GM18951 (cell line): Measurements from ENCODE around the gene NKD1.
"Not testable (repeated sequence)": the region's sequence is repeated elsewhere in the genome, so short reads cannot be mapped to it uniquely, and the experiment has no call there.

Experiments
- POLR2A ChIP-seq: IDR thresholded peaks from 4 replicates; pipeline ENCODE4 v1.6.1; 2011; ENCODE audit warnings: mild to moderate bottlenecking; ENCODE audit not compliant: insufficient read length, insufficient read depth; ENCODE audit errors: extremely low read depth
- in situ Hi-C: fragments of 300-500 bp; cut with MboI; formaldehyde crosslinking; loops from one replicate; pipeline ENCODE4 v1.12.0; 2022; ENCODE audit warnings: low sequenced_read_pairs, mixed read lengths, inconsistent platforms; ENCODE audit not compliant: unreplicated experiment

The NKD1 gene

DNA sequence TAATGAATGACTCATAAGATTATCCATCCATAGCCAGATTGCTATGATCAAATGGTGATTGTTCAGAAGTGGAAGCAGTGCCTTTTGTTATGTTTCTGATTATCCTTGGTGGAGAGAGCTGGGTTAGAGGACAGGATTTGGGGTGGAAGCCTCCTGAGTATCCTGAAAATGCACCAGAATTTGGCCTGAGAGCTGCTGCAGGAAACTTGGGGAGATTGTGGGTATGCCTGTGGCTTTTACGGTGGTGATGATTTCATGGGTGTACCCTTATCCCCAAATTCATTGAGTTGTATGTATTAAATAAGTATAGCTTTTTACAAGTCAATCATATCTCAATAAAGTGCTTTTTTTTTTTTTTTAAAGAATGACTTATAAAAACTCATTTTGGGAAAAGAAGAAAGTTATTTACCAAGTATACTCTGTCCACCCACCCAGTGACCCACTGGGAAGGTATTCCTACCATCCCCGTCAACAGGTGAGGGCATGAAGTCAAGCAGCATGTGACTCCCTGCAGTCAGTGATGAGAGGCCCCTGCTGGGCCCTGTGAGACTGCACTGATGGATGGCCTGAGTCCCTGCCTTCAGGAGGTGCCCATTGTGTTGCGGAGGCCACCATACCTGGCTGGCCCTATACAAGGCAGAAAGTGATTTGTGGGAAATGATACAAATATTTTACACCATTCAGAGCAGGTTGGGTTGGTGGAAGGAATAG is 28.4 kb downstream of the NKD1 start:
- in situ Hi-C loops = no loop called here
- no peak for TF ChIP-seq POLR2A

DNA sequence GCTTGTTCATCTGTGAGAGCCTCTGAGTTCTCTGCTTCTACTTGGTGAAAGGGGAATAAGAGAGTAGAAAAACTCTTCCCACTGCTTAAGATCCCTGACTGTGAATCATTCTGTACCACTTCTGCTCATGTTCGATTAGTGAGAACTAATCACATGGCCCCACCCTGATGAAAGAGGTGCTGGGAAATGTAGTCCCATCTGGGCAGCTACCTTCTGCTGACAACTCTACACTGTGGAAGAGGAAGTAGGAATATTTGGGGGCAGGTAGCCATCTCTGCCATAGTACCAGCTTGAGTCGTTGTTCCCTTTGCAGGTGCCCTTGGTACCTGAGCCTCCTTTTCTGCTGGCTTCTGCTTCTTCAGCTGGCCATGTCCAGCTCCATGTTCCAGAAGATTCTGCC is 29.9 kb downstream of the NKD1 start:
- in situ Hi-C loops = no loop called here
- TF ChIP-seq POLR2A = no peak

DNA sequence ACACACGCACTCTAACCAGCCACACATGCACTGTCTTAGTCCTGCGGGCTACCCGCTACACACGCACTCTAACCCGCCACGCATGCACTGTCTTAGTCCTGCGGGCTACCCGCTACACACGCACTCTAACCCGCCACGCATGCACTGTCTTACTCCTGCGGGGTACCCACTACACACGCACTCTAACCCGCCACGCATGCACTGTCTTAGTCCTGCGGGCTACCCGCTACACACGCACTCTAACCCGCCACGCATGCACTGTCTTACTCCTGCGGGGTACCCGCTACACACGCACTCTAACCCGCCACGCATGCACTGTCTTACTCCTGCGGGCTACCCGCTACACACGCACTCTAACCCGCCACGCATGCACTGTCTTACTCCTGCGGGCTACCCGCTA is 31.2 kb downstream of the NKD1 start:
- in situ Hi-C loops = not testable (repeated sequence)

DNA sequence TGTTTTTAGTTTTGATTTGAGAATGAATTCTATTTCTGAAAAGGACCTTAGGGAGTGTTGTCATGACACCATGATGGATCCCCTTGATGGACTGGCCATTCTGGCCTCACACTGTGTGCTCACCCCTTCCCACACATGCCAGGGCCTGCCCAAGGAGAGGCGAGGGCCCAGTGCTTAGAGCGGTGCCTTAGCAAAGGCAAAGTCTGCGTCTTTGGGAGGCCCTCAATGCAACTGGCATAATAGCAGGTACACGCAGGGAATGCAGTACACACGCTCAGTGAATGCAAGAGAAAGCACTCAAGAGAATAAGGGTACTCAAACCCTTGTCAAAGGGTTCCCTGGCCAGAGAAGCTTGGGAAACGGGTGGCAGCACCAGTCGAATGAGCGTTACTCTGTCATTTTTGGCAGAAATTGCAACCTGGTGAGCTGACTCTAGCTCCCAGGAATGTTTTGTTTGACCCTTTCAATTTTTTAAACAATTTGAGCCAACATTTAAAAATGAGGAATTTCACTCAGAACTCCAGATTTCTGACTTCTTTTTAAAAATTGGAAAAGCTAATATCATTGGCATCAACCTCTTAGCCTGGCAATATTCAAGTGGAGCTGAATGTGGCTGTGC is 32.1 kb downstream of the NKD1 start:
- in situ Hi-C loops = no loop called here
- no peak for TF ChIP-seq POLR2A

DNA sequence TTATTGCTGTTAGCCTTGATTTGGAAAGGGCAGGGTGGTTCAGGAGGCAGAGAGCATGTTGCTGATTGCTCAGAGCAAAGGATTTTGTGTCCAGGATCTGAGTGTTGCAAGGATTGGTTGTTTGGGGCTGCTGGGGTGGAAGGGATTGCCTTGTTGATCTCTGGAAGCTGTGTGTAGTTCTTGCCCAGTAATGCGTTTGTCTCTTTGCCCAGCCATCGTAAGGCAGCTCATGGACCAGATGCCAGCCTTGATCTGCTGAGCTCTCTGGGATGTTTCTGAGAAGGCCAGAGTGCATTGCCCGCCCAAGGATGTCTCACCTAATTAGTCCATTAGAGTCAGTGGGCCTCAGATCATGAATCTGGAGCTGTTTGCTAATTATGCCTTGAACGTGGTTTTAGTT is 33.6 kb downstream of the NKD1 start:
- no peak for TF ChIP-seq POLR2A
- in situ Hi-C loops = no loop called here

DNA sequence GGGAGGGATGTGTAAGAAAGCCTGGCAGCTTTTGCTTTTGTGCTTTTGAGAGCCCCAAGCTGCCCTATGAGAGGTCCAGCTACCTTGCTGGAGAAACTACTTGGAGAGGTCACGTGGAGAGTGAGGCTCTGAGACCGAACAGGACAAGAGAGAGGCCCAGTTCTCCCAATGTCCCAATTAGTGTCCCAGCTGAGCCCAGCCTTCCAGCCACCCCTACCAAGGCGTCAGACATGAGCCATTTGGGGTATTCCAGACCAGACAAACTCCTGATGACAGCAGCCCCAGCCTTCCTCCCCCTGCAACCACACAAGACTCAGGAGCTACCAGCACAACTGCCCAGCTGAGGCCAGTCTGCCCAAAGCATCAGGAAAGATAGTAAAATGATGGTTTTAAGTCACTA is 35.0 kb downstream of the NKD1 start:
- in situ Hi-C loops = no loop called here
- TF ChIP-seq POLR2A = no peak

DNA sequence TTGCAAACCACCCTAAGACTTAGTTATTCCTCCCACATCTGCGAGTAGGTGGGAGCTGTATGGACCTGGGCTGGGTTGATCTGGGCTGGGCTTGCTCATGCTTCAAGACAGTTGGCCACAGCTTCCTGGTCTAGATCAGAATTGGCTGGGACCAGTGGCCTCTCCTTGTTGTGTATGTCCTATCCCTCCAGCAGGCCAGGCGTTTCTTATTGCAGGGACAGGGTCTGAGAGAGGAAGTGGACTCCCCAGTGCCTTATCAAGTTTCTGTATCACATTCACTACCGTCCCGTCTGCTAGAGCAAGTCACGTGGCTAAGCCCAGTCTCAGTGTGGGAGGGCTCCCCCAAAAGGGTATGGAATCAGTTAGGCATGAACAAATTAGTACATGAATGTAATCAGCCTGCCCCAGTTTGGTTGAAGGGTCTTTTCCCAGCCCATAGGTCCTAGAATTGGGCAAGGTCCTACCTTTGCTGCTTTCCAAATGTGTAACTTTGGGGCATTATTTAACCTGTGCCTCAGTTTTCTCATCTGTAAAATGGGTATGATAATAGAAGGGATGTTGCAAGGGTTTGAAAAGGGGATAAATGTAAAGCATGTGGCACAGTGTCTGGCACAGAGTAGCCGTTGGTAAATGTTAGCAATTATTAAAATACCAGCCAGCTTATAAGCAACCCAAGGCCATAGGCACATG is 36.0 kb downstream of the NKD1 start:
- in situ Hi-C loops = no loop called here
- no peak for TF ChIP-seq POLR2A

DNA sequence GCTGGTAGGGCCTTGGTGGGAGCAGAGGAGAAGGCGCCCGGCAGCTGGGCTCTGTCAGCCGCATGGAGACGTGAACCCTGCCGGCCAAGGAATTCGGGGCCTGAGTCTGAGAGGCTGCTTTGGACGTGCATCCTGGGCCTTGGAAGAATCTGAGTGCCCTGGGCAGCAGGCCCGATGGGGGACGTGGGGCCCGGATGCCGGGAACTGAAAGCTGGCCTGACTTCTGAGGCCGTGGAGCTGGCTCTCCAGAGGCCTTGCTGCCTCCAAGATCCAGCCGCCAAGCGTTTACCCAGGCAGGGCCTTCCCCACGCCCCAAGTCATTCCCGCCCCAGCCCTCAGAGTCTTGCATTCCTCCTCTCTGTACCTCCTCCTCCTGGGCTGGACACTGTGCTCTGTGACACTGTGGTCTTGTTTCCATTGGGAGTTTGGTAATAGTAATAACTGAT is 37.2 kb downstream of the NKD1 start:
- no peak for TF ChIP-seq POLR2A
- in situ Hi-C loops = no loop called here

DNA sequence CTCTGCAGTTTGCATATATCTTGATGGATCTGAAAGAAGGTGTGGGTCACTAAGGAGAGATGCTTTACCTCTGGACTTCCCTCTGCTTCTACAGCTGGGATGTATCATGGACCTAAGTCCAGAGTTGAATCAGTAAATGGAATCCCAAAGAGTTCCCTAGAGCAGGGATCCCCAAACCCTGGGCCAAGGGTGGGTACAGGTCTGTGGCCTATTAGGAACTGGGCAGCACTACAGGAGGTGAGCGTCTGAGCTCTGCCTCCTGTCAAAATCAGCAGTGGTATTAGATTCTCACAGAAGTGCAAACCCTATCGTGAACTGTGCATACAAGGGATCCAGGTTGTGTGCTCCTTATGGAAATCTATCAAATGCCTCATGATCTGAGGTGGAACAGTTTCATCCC is 39.3 kb downstream of the NKD1 start:
- in situ Hi-C loops = no loop called here
- TF ChIP-seq POLR2A = no peak

DNA sequence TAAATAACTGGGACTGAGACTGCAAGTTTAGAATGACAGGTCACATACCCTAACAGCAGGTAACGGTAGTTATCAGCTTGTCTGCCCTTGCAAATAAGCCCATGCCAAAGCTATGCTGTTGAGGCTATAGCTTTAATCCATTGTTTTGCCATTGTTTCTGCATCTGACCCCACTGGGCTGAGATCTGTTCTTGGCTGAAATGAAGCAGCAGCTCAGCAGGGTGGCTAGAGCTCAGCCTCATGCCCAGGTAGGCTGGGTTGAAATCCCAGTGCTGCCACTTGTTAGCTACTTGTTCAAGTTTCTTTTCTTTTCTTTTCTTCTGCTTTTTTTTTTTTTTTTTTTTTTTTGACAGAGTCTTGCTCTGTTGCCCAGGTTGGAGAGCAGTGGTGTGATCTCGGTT is 40.1 kb downstream of the NKD1 start:
- in situ Hi-C loops = no loop called here
- no peak for TF ChIP-seq POLR2A

DNA sequence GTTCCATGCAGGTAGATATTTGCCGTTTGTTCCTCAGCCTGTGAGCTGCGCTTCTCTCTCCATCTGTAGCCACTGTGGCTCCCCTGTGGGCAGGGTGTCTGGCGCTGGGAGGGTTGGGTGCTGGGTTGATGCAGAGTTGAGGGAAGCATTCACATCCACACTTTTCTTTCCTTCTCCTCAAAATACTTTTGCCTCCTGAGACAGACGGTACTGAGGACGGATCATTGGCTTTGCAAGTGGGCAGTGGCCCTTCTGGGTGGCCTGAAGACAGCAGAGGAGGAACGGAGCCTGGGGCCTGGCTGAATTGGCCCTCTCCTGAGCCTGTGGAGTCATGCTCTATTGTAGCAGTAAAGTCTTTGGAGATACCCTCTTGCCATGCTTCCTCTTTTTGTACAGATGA is 43.0 kb downstream of the NKD1 start:
- TF ChIP-seq POLR2A = no peak
- in situ Hi-C loops = no loop called here

DNA sequence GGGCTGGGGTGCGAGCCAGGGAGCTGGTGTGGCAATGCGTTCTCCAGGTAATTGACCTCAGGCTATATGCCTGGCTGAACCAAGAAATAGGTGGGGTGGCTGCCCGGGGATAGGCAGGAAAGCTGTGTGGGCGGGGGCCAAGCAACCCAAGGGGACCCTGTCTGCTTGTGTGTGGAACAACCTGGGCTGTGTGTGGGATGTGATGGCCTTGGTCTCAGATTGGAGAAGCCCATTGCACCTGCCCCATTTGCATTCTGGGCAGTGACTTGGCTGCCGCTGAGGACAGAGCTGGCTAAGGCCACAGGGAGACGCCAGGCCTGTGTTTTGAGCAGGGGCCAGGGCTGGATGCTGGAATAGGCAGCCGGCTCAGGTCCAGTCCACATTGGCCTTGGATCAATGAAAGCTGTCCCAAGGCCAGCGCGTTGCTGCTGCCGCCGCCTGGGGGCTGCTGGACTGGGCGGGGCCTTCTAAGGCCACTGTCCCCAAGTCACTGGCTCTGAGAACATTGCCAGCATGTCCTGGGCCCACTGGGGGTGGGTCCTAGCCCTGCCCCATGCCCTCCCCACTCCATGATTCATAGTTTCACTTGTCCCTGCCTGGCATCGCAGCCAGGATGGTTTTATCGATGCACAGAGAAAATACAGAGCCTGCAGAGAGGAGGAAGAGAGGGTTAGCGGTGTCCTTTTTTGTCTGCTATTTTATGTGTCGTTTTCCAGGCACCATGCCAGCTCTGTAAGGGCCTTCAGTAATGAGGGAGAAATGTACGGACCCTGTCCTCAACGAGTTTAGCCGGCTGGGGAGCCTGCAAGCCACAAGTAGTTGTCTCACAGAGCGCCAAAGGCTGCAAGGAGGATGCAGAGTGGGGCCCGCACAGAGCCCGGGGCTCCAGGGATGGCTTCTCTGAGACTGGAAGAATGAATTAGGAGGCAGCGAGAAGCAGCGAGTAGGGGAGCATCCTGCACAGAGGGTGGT is 43.9 kb downstream of the NKD1 start:
- in situ Hi-C loops = no loop called here

DNA sequence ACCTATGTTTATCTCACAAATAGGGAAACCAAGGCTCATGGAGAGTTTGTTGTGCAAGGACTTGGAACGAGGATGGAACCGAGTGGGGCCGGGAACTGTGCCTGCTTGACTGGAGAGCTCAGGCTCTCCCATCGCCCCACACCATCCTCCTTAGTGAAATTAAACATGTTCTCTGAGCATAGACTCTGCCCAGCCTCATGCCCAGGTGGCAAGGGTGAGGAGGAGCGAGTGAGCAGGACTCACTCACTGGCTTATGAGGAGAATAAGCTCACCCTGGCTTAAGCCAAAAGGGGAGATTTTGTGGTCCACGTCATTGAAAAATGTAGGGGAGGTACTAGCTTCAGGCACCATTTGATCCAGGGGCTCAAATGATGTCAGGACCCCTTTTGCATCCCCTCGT is 44.8 kb downstream of the NKD1 start:
- no peak for TF ChIP-seq POLR2A
- in situ Hi-C loops = no loop called here

More for the DNA sequence above, 43.9 kb downstream of the NKD1 start:
- no peak for TF ChIP-seq POLR2A
